ENCODE results near the gene CCDC47.

Gene CCDC47

GRCh38 chr17:63697341-63698286 is 75.8 kb downstream of the CCDC47 start:
- DNase-seq = peak; percentile 28

- no peak for DNase-seq
Measured at GRCh38 chr17:63696381-63696961, 76.9 kb downstream of the CCDC47 start.

GRCh38 chr17:63695889-63696288 is 77.5 kb downstream of the CCDC47 start:
- no peak for DNase-seq

Data from NCI-H1694 treated with DMSO at 0.1 percent for 48 hours (cell line).